Thyroid gland (tissue), 4 donors: Measurements from ENCODE around the gene TWF2. TPM values are rescaled to one million over a fixed set of nuclear protein-coding genes. Genes with fewer than 3 reads are reported as not detected.

Experiments
- DNase-seq, 2 donors: peaks; one replicate each; pipeline ENCODE4 v3.0.0-alpha.2; 2019
- H3K27ac ChIP-seq, 3 donors: fragments of 200-600 bp; sonication (generic); 1 replicate in 2 of 3; 2 replicates in 1 of 3; pipeline ENCODE4 v1.5.1; 2016 to 2019; ENCODE audit warnings: mild to moderate bottlenecking in 1 of 3, moderate library complexity in 1 of 3
- H3K27me3 ChIP-seq: fragments of 200-600 bp; sonication (generic); one replicate; pipeline ENCODE4 v1.5.1; 2019
- H3K36me3 ChIP-seq, 2 donors: fragments of 200-600 bp; sonication (generic); one replicate each; pipeline ENCODE4 v1.5.1; 2016 to 2019
- H3K4me1 ChIP-seq, 2 donors: fragments of 200-600 bp; sonication (generic); one replicate each; pipeline ENCODE4 v1.5.1; 2017 to 2019
- H3K4me3 ChIP-seq, 3 donors: fragments of 200-600 bp; sonication (generic); replicated peaks in 1 of 3; 1 replicate in 2 of 3; 2 replicates in 1 of 3; pipeline ENCODE4 v1.5.1; 2016; ENCODE audit warnings: mild to moderate bottlenecking in 1 of 3
- H3K9me3 ChIP-seq: fragments of 200-600 bp; sonication (generic); one replicate; pipeline ENCODE4 v1.5.1; 2017
- POLR2A ChIP-seq, 2 donors: fragments of 450-650 bp; IDR thresholded peaks; one replicate each; pipeline ENCODE4 v1.6.1; 2017; ENCODE audit warnings: antibody characterized with exemption in 2 of 2, mild to moderate bottlenecking in 2 of 2, moderate library complexity in 1 of 2
- WGBS, 2 donors: methylation state at CpG; one replicate each; pipeline ENCODE4 v1.1.5; 2017; 5-methylcytosine and 5-hydroxymethylcytosine counted together
- intact Hi-C: fragments of 100-400 bp; cut with DNase I; formaldehyde crosslinking; loops from one replicate; pipeline ENCODE4 v1.15.1; 2023
- total RNA-seq, 4 donors: library from RNA; depleted of rRNA; stranded (reverse); fragments of >200 nt; gene quantifications; one replicate each; pipeline ENCODE4 v1.2.3, GENCODE V29; 2016
- TF ChIP-seq, protein P1 (sequence below), 6 experiments: fragments of 200-600 bp in 3 of 6; fragments of 450-650 bp in 3 of 6; sonication (generic) in 3 of 6; IDR thresholded peaks; one replicate each; pipeline ENCODE4 v1.5.1; 2016 to 2019; ENCODE audit warnings: antibody characterized with exemption in 6 of 6, mild to moderate bottlenecking in 2 of 6, inconsistent platforms in 1 of 6, moderate library complexity in 1 of 6

The TWF2 gene
- total RNA-seq, 4 donors from 2014 or later, result 28.3 to 61.1 (median 50.4) TPM

DNA sequence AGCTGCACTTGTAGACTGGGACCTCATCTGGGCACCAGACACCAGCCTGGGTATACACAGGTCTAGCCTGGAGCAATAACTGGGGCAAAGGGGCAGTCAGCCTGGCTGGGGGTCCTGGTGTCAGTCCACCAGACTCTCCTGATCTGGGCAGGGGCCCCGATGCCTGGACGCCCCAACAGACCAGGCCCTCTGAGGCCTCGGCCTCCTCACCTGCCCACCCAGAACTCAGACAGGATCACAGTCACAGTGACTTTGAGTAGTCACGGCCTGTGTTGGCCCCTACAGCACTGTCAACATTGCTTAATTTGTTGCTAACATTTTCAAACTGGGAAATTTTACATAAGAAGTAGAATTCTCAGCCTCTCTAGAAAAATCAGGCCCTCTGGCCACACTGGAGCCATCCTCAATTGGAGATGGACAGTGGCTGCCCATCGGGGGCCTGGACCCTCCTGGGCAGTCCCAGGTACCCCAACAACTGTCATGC is 5.8 kb downstream of the TWF2 start:
- WGBS, 2 donors, result 97 to 100% methylated on average over 5 of the region's 5 CpGs
- no peaks in the 10 kb centered on the region for H3K27me3 ChIP-seq
- TF ChIP-seq POLR2A (IDR thresholded peaks at IDR 0.05), result no peak
- TF ChIP-seq, protein P1, sequence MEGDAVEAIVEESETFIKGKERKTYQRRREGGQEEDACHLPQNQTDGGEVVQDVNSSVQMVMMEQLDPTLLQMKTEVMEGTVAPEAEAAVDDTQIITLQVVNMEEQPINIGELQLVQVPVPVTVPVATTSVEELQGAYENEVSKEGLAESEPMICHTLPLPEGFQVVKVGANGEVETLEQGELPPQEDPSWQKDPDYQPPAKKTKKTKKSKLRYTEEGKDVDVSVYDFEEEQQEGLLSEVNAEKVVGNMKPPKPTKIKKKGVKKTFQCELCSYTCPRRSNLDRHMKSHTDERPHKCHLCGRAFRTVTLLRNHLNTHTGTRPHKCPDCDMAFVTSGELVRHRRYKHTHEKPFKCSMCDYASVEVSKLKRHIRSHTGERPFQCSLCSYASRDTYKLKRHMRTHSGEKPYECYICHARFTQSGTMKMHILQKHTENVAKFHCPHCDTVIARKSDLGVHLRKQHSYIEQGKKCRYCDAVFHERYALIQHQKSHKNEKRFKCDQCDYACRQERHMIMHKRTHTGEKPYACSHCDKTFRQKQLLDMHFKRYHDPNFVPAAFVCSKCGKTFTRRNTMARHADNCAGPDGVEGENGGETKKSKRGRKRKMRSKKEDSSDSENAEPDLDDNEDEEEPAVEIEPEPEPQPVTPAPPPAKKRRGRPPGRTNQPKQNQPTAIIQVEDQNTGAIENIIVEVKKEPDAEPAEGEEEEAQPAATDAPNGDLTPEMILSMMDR (IDR thresholded peaks at IDR 0.05), result no peak
- no peaks in the 10 kb centered on the region for H3K9me3 ChIP-seq
- peaks cover 16 to 20% of the 10 kb centered on the region in 2 donors for H3K4me1 ChIP-seq
- H3K4me3 ChIP-seq, result no peak overlapping the region
- H3K27ac ChIP-seq, result no peak overlapping the region
- DNase-seq, result no peak
- intact Hi-C loops, result loop anchor here (5.0 to 10.0 kb wide), 2 partner anchors 109 to 172 kb away; no protein-coding TSS in a partner anchor
- peaks cover 31 to 33% of the 10 kb centered on the region in 2 donors for H3K36me3 ChIP-seq

DNA sequence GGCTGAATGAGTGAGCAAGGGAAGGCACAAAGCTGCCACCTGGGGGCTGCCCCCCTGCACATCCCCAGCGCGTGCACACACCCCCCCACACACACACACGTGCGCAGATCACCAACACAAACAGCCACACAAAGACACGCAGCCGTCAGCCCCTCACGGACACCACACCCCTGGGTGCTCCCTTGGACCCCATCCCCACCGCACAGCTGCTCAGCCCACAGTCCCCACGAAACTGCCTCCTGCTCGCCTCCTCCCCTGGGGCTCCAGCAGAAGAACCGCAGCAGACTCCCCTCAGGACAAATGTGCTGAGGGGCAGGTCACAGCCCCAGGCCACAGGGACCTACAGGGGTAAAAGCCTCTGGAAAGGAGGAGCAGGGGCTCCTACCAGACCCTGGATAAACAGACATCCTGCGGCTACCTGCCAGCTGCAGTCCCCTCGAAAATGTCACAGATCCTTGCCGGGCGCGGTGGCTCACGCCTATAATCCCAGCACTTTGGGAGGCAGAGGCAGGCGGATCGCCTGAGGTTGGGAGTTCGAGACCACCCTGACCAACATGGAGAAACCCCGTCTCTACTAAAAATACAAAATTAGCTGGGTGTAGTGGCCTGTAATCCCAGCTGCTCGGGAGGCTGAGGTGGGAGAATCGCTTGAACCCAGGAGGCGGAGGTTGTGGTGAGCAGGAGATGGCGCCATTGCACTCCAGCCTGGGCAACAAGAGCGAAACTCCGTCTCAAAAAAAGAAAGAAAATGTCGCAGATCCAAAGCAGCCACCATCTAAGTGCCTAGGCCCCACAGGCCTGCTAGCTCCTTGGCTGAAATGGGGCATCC is 6.5 kb downstream of the TWF2 start:
- Histone ChIP-seq H3K4me1 (peaks cover 10 to 14% of the 10 kb centered on the region in 2 donors), H3K27me3 (no peaks in the 10 kb centered on the region), H3K36me3 (peaks cover 31 to 33% of the 10 kb centered on the region in 2 donors), H3K27ac (no peak overlapping the region), H3K9me3 (no peaks in the 10 kb centered on the region), H3K4me3 (no peak overlapping the region)
- DNase-seq, result no peak
- intact Hi-C loops, result loop anchor here (5.0 to 10.0 kb wide), 2 partner anchors 110 to 172 kb away; no protein-coding TSS in a partner anchor
- WGBS, 2 donors, result 94% methylated on average over 26 of the region's 28 CpGs
- TF ChIP-seq, protein P1 (IDR thresholded peaks at IDR 0.05), result no peak
- no peak for TF ChIP-seq POLR2A (IDR thresholded peaks at IDR 0.05)

DNA sequence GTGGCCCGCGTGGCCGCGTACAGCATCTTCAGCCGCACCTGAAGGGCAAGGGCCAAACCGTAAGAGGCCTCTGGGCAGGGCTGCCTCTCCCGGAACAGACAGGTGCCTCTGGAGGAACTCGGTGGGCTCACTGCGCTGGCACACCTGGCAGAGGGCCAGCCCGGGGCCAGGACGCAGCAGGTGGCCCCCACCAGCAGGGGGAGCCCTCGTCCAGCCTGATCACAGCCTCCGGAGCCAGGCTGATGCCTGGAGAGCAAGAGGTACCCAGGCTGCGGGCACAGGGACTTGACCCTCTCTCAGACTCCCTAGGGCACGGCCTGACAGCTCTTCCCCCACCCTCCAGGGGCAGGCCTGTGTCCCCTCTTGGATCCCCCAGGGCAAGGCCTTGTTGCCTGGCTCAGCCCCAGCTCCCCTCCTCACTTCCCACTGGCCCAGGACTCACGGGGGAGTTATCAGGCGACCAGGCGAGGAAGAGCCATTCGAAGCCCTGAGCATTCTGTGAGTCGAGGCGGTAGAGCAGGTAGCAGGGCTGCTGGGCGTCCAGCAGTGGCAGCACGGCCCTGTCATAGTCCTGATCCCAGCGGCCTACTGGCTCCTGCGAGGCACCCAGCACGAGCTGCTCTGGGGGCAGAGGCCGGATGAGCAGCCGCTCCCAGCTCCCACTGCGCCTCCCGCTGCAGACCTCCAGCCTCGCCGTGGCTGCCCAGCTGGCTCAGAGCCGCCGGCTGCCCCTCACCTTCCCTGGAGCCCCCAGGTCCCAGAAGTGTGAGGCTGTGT is 7.3 kb downstream of the TWF2 start:
- intact Hi-C loops, result loop anchor here (5.0 to 10.0 kb wide), 2 partner anchors 111 to 173 kb away; no protein-coding TSS in a partner anchor
- Histone ChIP-seq H3K9me3 (no peaks in the 10 kb centered on the region), H3K4me1 (peaks cover 3 to 6% of the 10 kb centered on the region in 2 donors), H3K4me3 (no peak overlapping the region), H3K27me3 (no peaks in the 10 kb centered on the region), H3K27ac (no peak overlapping the region), H3K36me3 (peaks cover 31 to 33% of the 10 kb centered on the region in 2 donors)
- TF ChIP-seq, protein P1 (IDR thresholded peaks at IDR 0.05), result peak; percentile 63 to 82 (median 78)
- no peak for TF ChIP-seq POLR2A (IDR thresholded peaks at IDR 0.05)
- WGBS, 2 donors, result 78 to 90% methylated on average over 8 to 23 of the region's 34 CpGs
- DNase-seq, result peak; percentile 60 to 72

DNA sequence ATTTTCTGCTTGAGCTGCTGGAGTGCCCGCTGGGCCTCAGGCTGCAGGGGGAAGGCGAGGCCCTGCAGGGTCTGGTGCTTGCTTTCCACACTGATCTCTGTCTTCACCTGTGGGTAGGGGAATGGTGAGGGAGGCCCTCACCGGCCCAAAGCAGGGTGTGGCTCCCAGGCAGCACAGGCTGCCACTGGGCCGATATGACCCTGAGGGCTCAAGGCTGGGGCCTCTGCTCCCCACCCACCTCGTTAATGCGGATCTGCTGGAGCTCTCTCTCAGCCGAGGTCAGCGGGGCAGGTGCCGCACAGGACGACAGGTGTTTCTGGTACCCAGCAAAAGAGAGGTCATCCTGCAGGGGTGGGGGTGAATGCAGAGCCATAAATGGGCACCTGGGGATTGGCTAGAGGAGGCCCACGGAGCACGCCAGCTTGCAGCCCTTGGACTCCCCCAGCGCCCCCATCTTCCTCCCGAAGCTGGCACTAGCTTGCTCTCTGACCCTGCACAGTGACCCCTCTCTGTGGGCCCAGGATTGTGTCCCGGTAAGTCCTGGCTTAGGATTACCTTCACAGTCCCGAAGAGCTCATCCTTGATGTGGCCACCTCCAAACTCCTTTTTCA is 8.0 kb downstream of the TWF2 start:
- no peak overlapping the region for H3K27ac ChIP-seq
- H3K4me3 ChIP-seq, result no peak overlapping the region
- no peaks in the 10 kb centered on the region for H3K4me1 ChIP-seq
- WGBS, 2 donors, result 94 to 95% methylated on average over 10 to 13 of the region's 16 CpGs
- DNase-seq, result no peak
- H3K27me3 ChIP-seq, result no peaks in the 10 kb centered on the region
- intact Hi-C loops, result loop anchor here (5.0 to 10.0 kb wide), 2 partner anchors 111 to 174 kb away; no protein-coding TSS in a partner anchor
- TF ChIP-seq, protein P1 (IDR thresholded peaks at IDR 0.05), result no peak
- no peak for TF ChIP-seq POLR2A (IDR thresholded peaks at IDR 0.05)
- H3K36me3 ChIP-seq, result peaks cover 31 to 33% of the 10 kb centered on the region in 2 donors
- H3K9me3 ChIP-seq, result no peaks in the 10 kb centered on the region
